SU-DHL-6 (cell line): ENCODE results near the gene RHOT1.
"Not testable (repeated sequence)": the region's sequence is repeated elsewhere in the genome, so short reads cannot be mapped to it uniquely, and the experiment has no call there.

Experiments used
- H2AFZ ChIP-seq: fragments of 200-600 bp; sonication (generic); 2 replicates; pipeline ENCODE4 v1.6.1; 2014; ENCODE audit warnings: low read depth, mild to moderate bottlenecking, moderate library complexity, mixed read lengths, antibody characterized with exemption, low read length; ENCODE audit not compliant: severe bottlenecking
- H3F3A ChIP-seq: fragments of 200-600 bp; shearing (Covaris generic); 2 replicates; pipeline ENCODE4 v1.6.0; 2016; ENCODE audit warnings: antibody characterized with exemption, mild to moderate bottlenecking; ENCODE audit not compliant: insufficient read depth
- H3K27ac ChIP-seq: fragments of 200-600 bp; sonication (generic); 2 replicates; pipeline ENCODE4 v1.5.1; 2016; ENCODE audit warnings: low read depth, mild to moderate bottlenecking, low read length, moderate library complexity, mixed read lengths
- H3K27me3 ChIP-seq: fragments of 200-600 bp; sonication (generic), shearing (Covaris generic); 2 replicates; pipeline ENCODE4 v1.6.0; 2014; ENCODE audit warnings: mild to moderate bottlenecking, low read length
- H3K36me3 ChIP-seq: fragments of 200-600 bp; sonication (generic); 2 replicates; pipeline ENCODE4 v1.6.1; 2014; ENCODE audit warnings: mild to moderate bottlenecking, low read length, mixed read lengths
- H3K4me2 ChIP-seq: fragments of 300-600, 200-600 bp; shearing (Covaris generic), sonication (generic); 2 replicates; pipeline ENCODE4 v1.6.0; 2014; ENCODE audit warnings: low read length, low read depth, mild to moderate bottlenecking; ENCODE audit not compliant: poor library complexity, severe bottlenecking
- H3K4me3 ChIP-seq: fragments of 200-600 bp; sonication (generic); 2 replicates; pipeline ENCODE4 v1.5.1; 2014; ENCODE audit warnings: antibody characterized with exemption, low read length, mild to moderate bottlenecking, mixed read lengths; ENCODE audit not compliant: insufficient read depth, poor library complexity, severe bottlenecking
- H3K79me2 ChIP-seq: fragments of 200-600 bp; sonication (generic); 2 replicates; pipeline ENCODE4 v1.6.1; 2014; ENCODE audit warnings: mild to moderate bottlenecking, low read length, moderate library complexity; ENCODE audit not compliant: insufficient read depth
- H3K9ac ChIP-seq: fragments of 200-600 bp; sonication (generic); 2 replicates; pipeline ENCODE4 v1.7.0; 2014; ENCODE audit warnings: mild to moderate bottlenecking, low read length
- H3K9me2 ChIP-seq: fragments of 200-600 bp; sonication (generic); replicated peaks from 2 replicates; pipeline ENCODE4 v1.6.1; 2014; ENCODE audit warnings: low read length; ENCODE audit not compliant: insufficient read depth
- H3K9me3 ChIP-seq: fragments of 200-600 bp; sonication (generic); 2 replicates; pipeline ENCODE4 v1.6.1; 2014; ENCODE audit warnings: low read length, mixed read lengths; ENCODE audit not compliant: insufficient read depth
- H4K20me1 ChIP-seq: fragments of 200-600 bp; sonication (generic); 2 replicates; pipeline ENCODE4 v1.6.1; 2014; ENCODE audit warnings: low read depth, mild to moderate bottlenecking, antibody characterized with exemption, low read length, moderate library complexity, mixed read lengths
- CTCF ChIP-seq: fragments of 200-600 bp; sonication (generic); IDR thresholded peaks from one replicate; pipeline ENCODE4 v1.5.1; 2017; ENCODE audit warnings: antibody characterized with exemption, mild to moderate bottlenecking, low read length, moderate library complexity; ENCODE audit not compliant: insufficient read depth, poor library complexity, severe bottlenecking
- EZH2phosphoT487 ChIP-seq: fragments of 200-600 bp; sonication (generic), shearing (Covaris generic); conservative IDR thresholded peaks from 2 replicates; pipeline ENCODE4 v1.6.1; 2018; ENCODE audit warnings: mild to moderate bottlenecking, antibody characterized with exemption, low read length, moderate library complexity, mixed read lengths

RHOT1 gene

GRCh38 chr17:32261936-32262510 lies 119.7 kb downstream of the RHOT1 start:
- Histone ChIP-seq H3K9ac (no peak overlapping the region), H3K4me2 (no peak overlapping the region), H3K4me3 (no peak overlapping the region), H3K27me3 (no peaks in the 10 kb centered on the region), H3F3A (no peaks in the 10 kb centered on the region), H3K36me3 (no peaks in the 10 kb centered on the region), H3K79me2 (no peaks in the 10 kb centered on the region), H3K27ac (no peak overlapping the region), H3K9me2 (no peaks in the 10 kb centered on the region), H3K9me3 (no peaks in the 10 kb centered on the region), H4K20me1 (no peaks in the 10 kb centered on the region), H2AFZ (no peak overlapping the region)
- TF ChIP-seq EZH2phosphoT487 (no peak), CTCF (no peak)

- not testable (repeated sequence) for H3K79me2 ChIP-seq, H3K9me2 ChIP-seq, H2AFZ ChIP-seq, H3F3A ChIP-seq, H3K9me3 ChIP-seq, H3K36me3 ChIP-seq, H3K9ac ChIP-seq, H3K27me3 ChIP-seq, H3K4me2 ChIP-seq, H3K27ac ChIP-seq, H4K20me1 ChIP-seq, H3K4me3 ChIP-seq
Measured at GRCh38 chr17:32263515-32263914, 121.2 kb downstream of the RHOT1 start.

- Histone ChIP-seq H3K36me3 (no peaks in the 10 kb centered on the region), H3K27me3 (no peaks in the 10 kb centered on the region), H3K9me2 (no peaks in the 10 kb centered on the region), H4K20me1 (no peaks in the 10 kb centered on the region), H3K27ac (no peak overlapping the region), H3K79me2 (no peaks in the 10 kb centered on the region), H3K9me3 (no peaks in the 10 kb centered on the region), H3K9ac (no peak overlapping the region), H3K4me2 (no peak overlapping the region), H2AFZ (no peak overlapping the region), H3F3A (no peaks in the 10 kb centered on the region), H3K4me3 (no peak overlapping the region)
- TF ChIP-seq CTCF: no peak
- no peak for TF ChIP-seq EZH2phosphoT487
Measured at GRCh38 chr17:32264140-32264799, 122.0 kb downstream of the RHOT1 start.

- H4K20me1 ChIP-seq: no peaks in the 10 kb centered on the region
- no peak overlapping the region for H3K27ac ChIP-seq
- H3K4me2 ChIP-seq: no peak overlapping the region
- H3K9me2 ChIP-seq: no peaks in the 10 kb centered on the region
- no peaks in the 10 kb centered on the region for H3K27me3 ChIP-seq
- H3K9me3 ChIP-seq: no peaks in the 10 kb centered on the region
- no peak overlapping the region for H3K9ac ChIP-seq
- H3K79me2 ChIP-seq: no peaks in the 10 kb centered on the region
- no peaks in the 10 kb centered on the region for H3K36me3 ChIP-seq
- H3K4me3 ChIP-seq: no peak overlapping the region
- TF ChIP-seq CTCF: no peak
- no peak for TF ChIP-seq EZH2phosphoT487
- H2AFZ ChIP-seq: no peak overlapping the region
- no peaks in the 10 kb centered on the region for H3F3A ChIP-seq
Measured at GRCh38 chr17:32264823-32265191, 122.5 kb downstream of the RHOT1 start.
